HG02798 (cell line): ENCODE results near the gene ULBP3.
"Not testable (repeated sequence)": the region's sequence is repeated elsewhere in the genome, so short reads cannot be mapped to it uniquely, and the experiment has no call there.

Experiments
- ATAC-seq: cut with Tn5 transposase; IDR thresholded peaks from one replicate; pipeline ENCODE4 v1.9.1; 2021; ENCODE audit warnings: mild to moderate bottlenecking; ENCODE audit not compliant: unreplicated experiment, poor library complexity

The ULBP3 gene

GRCh38 chr6:150078788-150079187 is 9.9 kb upstream of the ULBP3 start:
- ATAC-seq, result no peak

DNA sequence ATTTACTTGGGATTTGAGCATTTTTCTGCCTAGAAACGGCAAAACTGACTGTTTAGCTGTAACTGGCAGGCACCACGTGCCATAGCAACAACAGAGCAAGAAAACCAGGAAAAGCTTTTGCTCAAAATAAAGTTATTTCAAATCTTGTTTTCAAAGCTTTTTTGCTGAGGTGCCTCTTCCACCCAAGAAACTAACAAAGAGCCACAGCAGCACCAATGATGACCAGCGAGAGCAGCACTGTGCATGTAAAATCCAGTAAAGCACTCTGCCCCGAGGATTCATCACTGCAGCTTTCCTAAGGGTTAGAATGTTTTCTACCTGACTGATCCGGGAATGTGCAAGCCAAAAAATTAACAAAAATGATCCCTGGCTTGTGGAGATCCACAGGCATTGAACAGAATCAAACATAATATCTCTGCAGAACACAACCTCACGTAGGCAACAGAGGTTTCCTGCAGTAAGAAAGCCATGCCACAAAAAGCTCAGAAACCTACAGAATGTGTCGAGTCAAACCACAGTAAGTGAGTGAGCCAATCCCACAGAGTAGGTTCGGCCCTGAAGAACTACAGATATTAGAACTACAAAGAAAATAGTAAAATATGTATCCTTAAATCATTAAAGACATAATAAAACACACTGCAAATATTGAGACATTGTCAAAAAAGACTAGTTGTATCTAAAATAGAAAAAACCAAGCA is 7.4 kb upstream of the ULBP3 start:
- ATAC-seq, result no peak

DNA sequence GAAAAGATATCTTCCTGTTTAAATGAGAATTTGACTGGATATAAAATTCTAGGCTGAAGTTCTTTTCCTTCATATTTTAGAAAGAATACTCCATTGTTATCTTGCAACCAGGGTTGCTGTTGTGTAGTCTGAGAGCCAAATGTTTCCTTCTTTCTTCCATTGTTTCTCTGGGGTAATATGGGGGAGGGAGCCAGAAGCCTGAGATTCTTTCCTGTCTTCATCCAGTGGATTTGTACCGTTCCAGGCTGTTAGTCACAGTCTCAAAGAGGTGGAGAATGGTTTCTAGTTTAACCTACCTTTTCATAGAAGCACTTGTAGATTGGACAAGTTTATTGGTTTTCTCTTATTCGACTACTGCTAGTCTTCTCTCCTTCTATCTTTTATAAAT is 6.1 kb upstream of the ULBP3 start:
- ATAC-seq, result no peak

- ATAC-seq, result not testable (repeated sequence)
Observed at GRCh38 chr6:150074396-150075033, 5.6 kb upstream of the ULBP3 start.

- no peak for ATAC-seq
Observed at GRCh38 chr6:150072201-150072600, 3.3 kb upstream of the ULBP3 start.

GRCh38 chr6:150070236-150070818 is 1.4 kb upstream of the ULBP3 start:
- no peak for ATAC-seq

GRCh38 chr6:150069706-150070105 is 785 bp upstream of the ULBP3 start:
- ATAC-seq, result no peak

DNA sequence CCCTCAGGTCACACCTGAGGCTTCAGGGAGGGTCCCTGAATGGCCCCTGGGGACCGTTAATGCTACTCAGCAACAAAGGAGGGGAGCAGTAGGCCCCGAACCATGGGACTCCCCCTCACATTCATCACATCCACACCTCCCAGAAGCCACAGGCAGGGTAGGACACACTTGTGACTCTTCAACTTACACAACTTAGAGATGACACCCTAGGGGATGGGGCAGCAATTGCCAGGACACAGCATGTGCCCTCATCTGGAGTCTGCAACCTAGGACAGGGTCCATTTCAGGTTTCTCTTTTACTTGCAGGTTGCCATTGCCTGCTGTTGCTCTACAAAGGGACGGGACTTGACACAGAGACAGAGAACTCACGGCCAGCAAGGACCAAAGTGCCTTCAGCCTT is 770 bp downstream of the ULBP3 start:
- ATAC-seq, result no peak

DNA sequence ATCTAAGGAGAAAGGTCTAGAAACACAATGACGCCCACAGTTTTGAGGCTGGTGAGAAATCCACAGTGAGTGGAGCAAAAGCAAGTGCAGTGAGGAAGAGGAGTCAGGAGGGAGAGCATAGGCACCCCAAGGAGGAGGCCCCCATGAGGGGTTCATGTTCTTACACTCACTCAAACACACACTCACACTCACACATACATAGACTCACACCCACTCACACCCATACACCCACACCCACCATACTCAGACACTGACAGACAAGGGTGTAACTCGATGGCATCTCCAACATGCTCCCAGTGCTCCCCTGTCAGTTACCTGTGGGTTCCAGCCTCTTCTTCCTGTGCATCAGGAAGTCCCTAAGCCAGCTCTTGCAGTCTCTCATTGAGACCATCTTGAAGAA is 3.8 kb downstream of the ULBP3 start:
- no peak for ATAC-seq

DNA sequence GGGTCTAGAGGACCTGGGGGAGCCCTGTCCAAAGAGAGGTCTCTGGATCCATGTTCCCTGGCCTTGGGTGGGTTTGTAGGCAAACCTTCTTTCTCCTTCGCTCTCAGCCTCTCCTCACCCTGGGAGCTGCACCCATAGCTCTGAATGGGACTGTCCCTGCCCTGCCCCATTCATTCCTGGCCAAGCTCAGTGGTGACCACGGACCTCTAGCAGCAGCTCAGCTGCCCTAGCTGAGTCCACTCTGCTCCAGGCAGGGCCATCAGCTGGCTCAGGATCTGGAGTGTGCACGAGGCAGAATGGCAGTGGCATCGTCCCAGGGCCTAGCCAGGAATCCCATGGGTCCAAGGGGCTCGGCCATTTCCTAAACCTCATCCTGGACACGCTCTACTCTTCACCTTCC is 5.3 kb downstream of the ULBP3 start:
- no peak for ATAC-seq

- not testable (repeated sequence) for ATAC-seq
Observed at GRCh38 chr6:150059973-150060372, 8.9 kb downstream of the ULBP3 start.

- ATAC-seq, result no peak
Observed at GRCh38 chr6:150058986-150059385, 9.9 kb downstream of the ULBP3 start.

DNA sequence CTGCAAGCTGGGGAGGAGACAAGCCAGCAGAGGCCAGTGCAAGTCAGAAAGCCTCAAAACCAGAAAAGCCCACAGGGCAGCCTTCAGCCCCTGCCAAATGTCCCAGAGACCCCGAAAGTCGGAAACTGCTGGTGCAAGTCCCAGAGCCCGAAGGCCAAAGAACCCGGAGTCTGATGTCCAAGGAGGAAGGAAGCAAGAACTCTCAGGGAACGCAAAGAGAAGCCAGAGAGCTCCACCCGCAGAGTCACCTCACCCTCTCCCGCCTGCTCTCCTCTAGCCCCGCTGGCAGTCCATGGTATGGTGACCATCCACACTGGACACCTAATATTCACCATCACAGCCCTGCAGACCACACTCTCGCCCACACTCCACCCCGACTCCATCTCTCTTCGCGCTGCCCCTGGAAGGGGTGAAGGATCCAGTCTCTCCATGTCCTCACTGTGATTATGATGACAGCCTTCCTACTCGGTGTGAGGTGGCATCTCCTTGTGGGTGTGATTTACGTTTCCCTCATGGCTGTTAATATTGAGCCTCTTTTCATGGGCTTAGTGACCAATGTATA is 10.6 kb downstream of the ULBP3 start:
- no peak for ATAC-seq

- ATAC-seq, result no peak
Observed at GRCh38 chr6:150057501-150057951, 11.4 kb downstream of the ULBP3 start.

- ATAC-seq, result no peak
Observed at GRCh38 chr6:150056916-150057315, 12.0 kb downstream of the ULBP3 start.

GRCh38 chr6:150056156-150056555 is 12.8 kb downstream of the ULBP3 start:
- ATAC-seq, result no peak

DNA sequence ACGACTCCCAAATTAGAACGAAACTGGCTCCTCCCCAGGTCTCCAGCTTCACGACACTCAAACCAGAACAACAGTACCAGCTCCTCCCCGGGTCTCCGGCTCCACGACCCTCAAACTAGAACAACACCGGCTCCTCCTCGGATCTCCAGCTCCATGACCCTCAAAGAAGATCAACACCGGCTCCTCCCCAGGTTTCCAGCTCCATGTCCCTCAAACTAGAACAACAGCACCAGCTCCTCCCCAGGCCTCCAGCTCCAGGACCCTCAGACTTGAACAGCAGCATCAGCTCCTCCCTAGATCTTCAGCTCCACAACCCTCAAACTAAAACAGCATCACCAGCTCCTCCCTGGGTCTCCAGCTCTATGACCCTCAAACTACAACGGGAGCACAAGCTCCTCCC is 13.8 kb downstream of the ULBP3 start:
- ATAC-seq, result no peak

GRCh38 chr6:150053450-150053849 is 15.5 kb downstream of the ULBP3 start:
- no peak for ATAC-seq

- ATAC-seq, result no peak
Observed at GRCh38 chr6:150050846-150051245, 18.1 kb downstream of the ULBP3 start.

DNA sequence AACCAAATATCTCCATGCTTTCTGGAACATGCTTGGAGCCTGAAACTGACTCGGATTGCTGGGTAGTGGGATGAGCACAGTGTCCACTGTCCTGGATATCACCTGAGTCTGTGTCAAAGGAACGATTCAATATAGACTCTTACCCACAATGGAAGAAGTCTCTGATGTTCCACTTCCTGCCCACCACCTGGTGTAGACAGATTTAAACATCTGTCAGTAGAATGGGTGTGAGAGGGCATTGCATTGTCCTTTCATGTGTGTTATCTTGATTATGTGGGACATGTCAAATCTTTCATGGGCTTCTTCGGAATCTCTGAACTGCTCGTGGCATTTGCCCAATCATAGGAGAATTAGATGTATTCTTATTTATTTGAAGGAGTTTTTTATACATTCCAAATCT is 20.8 kb downstream of the ULBP3 start:
- ATAC-seq, result no peak

- ATAC-seq, result no peak
Observed at GRCh38 chr6:150046943-150047342, 22.0 kb downstream of the ULBP3 start.
